GM19468 (cell line): ENCODE data around the gene SYNJ2.
A peak's percentile ranks its signal among the peaks of the same experiment; 100 is the strongest.
"Not testable (repeated sequence)": the region's sequence is repeated elsewhere in the genome, so short reads cannot be mapped to it uniquely, and the experiment has no call there.

Experiments
- ATAC-seq: cut with Tn5 transposase; IDR thresholded peaks from one replicate; pipeline ENCODE4 v1.9.1; 2021; ENCODE audit warnings: mild to moderate bottlenecking, moderate library complexity, moderate number of reproducible peaks; ENCODE audit not compliant: unreplicated experiment; ENCODE audit errors: extremely low read depth

The SYNJ2 gene, protein sequence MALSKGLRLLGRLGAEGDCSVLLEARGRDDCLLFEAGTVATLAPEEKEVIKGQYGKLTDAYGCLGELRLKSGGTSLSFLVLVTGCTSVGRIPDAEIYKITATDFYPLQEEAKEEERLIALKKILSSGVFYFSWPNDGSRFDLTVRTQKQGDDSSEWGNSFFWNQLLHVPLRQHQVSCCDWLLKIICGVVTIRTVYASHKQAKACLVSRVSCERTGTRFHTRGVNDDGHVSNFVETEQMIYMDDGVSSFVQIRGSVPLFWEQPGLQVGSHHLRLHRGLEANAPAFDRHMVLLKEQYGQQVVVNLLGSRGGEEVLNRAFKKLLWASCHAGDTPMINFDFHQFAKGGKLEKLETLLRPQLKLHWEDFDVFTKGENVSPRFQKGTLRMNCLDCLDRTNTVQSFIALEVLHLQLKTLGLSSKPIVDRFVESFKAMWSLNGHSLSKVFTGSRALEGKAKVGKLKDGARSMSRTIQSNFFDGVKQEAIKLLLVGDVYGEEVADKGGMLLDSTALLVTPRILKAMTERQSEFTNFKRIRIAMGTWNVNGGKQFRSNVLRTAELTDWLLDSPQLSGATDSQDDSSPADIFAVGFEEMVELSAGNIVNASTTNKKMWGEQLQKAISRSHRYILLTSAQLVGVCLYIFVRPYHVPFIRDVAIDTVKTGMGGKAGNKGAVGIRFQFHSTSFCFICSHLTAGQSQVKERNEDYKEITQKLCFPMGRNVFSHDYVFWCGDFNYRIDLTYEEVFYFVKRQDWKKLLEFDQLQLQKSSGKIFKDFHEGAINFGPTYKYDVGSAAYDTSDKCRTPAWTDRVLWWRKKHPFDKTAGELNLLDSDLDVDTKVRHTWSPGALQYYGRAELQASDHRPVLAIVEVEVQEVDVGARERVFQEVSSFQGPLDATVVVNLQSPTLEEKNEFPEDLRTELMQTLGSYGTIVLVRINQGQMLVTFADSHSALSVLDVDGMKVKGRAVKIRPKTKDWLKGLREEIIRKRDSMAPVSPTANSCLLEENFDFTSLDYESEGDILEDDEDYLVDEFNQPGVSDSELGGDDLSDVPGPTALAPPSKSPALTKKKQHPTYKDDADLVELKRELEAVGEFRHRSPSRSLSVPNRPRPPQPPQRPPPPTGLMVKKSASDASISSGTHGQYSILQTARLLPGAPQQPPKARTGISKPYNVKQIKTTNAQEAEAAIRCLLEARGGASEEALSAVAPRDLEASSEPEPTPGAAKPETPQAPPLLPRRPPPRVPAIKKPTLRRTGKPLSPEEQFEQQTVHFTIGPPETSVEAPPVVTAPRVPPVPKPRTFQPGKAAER (N-terminal part only)

DNA sequence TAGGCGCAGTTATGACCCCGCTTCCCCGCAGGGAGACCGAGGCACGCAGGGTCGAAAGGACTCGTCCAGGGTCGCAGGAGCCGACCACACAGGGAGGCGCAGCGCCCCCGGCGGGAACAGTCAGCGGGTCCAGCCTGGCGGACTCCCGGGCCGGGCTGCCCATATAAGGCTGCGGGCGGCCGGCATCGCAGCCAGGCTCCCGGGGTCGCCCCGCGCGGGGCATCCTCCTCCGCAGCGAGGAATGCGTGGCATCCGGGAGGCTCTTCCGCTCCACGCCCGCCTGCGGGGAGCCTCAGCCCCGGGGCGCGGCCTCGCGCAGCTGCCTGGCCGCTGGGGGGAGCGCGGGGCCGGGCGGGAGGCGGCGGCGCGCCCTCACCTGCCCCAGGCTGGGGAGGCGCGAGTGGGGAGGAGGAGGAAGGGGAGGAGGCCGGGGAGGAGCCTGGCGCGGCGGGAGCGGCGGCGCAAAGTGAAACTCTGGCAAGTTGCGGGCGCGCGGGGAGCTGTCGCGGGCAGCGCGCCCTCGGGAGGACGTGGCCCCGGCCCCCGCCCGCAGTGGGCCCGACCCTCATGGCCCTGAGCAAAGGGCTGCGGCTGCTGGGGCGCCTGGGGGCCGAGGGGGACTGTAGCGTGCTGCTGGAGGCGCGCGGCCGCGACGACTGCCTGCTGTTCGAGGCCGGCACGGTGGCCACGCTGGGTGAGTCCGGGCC is at the start of gene SYNJ2:
SYNJ2 (plus strand) TSS at position 469 of the 707 bp plus-strand sequence; CDS start at position 568, 99 bp downstream.
- ATAC-seq = peak; percentile 55

DNA sequence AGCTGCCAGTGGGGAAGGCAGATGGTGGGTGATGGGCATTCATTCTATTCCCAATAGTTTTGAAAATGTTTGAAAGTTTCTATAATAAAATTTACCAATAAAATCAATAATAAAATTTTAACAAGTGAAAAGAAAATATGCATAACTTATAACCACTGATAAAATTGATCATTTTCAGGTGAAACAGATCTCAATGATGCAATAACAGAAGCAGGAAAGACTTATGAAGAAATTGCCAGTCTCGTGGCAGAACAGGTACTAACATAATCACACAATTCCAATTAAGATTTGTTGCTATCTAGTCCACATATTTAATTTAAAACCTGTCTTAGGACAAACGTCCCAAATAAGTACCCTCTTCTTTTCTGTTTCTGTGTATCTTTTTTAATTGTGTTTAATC is 45.9 kb upstream of the SYNJ2 start:
- ATAC-seq = no peak

DNA sequence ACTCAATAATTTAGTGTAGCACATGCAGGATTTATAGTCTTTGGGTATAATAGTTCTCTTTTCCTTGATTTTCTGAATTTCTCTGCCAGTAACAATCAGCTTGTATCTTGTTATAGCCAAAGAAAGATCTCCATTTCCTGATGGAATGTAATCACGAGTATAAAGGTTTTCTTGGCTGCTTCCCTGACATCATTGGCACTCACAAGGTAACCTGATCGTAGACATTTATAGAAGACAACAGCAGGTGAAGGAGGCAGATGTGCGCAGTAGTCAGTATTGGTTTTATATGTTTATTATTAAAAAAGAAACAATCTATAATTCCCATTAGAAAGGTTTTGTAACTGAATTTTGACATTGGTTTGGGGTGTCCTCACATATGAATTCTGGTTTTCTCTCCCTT is 44.3 kb upstream of the SYNJ2 start:
- ATAC-seq = no peak

DNA sequence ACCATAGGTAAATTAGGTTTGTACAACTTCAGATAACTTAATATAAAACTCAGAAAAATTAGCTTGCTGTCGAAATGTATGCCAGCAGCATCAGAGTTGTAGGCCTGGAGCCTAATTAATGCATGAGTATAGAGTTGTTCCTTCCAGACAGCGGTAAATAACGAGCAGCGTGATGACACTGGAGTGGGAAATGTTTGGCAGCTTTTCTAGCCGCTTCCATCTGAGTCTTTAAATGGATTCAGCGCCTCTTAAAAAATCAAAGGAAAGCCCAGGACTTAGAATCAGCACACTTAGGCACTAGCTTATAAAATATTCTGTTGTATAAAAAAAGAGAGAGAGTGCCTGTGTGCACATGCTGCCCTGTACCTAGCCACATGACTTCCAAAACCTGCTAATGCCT is 43.7 kb upstream of the SYNJ2 start:
- no peak for ATAC-seq

DNA sequence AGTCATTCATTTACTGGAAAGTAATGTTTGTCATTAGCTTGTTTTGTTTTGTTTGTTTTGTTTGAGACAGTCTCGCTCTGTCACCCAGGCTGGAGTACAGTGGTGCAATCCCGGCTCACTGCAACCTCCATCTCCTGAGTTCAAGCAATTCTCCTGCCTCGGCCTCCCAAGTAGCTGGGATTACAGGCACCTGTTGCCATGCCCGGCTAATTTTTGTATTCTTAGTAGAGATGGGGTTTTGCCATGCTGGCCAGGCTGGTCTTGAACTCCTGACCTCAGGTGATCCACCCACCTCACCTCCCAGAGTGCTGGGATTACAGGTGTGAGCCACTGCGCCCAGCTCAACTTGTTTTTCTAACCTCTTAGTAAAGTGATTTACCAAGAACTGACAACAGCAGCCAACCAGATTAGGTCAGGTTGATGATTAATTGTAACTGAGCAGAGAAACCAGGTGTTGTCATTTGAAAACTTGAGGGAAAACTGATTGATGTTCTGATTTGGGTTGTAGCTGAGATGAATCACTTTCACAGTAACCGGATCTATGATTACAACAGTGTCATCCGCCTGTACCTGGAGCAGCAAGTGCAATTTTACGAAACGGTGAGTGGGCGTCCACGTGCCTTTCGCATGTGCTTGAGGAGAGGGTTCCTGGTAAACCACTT is 41.2 kb upstream of the SYNJ2 start:
- ATAC-seq = not testable (repeated sequence)

DNA sequence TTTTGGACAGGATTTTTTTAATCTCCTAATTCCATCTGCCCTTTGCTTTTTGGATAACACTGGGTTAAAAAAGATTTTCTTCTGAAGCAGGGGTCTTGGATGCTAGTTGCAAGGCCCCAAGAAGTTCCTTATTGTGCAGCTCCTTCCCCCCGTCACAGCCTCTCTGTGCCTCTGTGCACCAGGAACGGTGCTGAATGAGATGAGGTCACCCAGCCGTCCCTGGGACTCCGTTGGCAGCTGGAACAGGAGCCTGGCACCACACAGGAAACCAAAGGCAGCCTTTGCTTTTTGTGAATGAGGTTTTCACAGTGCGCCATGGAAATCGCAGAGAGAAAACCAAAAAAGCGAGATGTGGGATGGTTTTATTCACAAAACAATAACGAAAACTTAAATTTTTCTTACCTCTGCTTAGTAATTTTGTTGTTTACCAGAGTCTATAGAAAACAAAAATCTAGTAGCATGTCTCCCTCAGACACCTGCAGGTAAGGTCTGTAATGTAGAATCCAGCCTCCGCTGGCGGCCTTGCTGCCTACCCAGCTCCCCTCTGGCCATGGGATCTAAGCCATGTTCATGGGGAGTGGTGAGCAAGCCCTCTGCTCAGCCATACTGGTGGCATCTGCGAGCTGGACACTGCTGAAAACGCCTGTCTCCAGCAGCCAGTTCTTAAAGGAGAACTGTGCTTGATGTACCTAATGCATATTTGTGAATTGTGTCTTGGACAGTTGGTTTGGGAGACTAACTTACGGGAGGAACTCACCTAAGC is 40.4 kb upstream of the SYNJ2 start:
- ATAC-seq = no peak

DNA sequence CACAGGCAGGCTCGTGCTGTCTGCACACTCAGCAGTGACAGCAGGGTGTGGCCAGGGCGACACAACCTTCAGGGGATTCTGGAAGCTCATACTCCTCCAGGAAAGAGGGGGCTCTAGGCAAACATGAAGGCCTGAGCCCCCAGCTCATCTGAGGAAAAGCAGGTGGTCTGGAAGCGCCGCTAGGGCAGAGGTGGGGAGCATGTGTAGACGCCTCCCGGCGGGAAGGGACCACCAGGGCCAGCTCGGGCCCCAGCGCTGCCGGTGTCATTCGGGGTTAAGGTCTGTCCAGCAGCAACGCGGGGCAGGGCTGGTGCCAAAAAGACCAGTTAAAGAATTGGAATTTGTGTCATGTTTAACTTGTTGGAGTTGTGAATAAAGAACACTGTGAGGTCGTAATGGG is 39.3 kb upstream of the SYNJ2 start:
- ATAC-seq = no peak

DNA sequence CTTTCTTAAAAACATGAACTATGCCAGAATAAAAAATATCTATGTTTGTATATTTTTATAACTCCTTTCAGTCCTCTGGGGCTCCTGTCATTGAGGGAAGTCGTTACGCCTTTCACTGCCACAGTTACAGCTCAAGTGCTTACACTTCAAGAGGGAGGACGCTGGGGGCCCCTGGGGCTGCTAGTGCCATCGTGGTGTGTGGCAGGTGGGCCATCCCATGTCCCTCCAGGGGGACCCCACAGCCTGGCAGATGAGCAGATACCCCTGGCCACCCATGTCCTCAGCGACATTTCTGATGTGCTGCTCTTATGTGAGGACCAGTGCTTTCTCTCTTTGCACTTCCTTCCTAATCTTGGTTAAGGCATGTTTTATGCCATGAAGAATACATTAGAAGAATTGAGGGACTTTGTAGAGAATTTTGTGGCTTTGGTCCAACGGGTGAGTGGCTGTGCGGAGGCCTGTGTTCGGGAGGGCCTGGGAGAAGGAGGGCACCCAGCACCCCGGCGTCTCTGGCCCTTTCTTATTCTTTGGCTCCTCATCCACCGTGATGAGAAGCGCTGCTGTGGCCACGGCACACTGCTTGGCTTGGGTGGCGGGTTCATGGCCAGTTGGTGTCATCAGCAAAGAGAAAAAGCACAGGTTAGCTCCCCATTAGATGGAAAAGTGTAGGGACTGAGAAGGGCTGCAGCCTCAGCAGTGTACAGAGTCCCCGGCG is 38.3 kb upstream of the SYNJ2 start:
- ATAC-seq = no peak

DNA sequence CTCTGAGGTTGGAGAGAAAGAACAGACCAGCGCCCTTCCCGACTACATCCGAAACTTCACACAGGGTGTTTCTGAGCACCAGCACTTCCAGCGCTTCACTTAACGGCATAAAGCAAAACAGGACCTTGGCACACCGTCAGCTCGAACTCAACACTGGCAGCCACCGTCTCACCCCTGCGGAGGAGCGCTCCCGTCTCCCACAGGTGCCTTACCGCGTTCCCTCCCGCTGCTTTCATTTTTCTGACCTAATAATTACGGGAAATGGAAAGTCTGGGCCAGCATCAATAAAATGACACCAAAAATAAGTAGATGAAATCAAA is 37.7 kb upstream of the SYNJ2 start:
- ATAC-seq = no peak

DNA sequence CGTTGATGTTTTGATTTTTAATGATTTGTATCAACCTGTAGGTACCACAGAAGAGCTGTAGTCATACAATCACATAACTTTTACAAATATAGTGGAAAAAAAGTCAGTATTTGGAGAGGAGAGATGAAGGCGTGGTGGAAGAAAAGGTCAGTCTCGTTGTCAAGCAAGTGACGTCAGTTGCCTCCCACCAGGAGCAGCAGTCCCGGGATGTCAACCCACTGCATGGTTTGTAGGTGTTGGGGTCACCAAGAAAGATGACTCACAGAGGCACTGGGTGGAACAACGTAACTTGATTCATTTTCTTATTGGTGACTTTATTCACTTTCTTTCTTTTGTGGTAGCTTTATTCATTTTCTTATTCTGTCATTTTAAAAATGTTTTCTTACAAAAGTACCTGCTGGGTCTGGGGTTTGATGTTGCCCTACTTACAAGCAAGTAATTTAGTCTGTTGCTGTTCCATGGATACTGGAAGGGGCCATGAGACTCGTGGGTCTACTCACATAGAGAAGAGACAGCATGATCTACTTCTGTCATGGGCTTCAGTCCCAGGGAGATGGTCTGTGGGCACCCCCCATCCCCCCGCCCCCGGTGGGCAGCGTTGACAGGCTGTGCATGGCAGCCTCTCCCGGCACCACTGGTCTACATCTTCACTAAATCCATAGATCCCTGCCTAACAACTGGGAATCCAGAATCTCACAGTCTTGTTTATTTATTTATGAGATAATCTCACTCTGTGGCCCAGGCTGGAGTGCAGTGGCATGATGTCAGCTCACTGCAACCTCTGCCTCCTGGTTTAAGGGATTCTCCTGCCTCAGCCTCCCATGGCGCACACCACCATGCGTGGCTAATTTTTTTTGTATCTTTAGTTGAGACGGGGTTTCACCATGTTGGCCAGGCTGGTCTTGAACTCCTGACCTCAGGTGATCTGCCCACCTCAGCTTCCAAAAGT is 36.4 kb upstream of the SYNJ2 start:
- ATAC-seq = no peak

DNA sequence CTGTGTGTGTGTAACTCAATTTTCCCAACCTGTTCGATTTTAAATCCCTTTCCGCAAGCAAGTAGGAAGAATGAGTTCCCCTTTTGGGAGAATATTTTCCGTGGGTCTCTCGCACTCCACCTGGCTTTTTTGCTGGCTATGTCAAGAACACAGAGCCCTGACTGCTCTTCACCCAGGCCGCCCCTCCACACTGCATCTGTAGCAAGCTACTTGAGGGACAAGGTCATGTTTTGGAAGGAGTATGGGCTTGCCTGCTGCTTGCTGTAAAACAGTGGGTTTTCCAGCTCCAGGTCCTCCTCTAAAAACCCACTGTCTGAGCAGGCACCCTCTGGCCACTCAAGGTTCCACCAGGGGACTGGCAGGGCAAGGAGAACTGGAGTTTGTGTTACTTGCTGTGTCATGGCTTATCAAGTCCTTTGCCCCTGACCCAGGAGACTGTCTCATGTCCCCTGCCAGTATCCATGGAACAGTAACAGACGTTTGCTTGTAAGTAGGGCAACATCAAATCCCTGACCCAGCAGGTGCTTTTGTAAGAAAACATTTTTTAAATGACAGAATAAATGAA is 35.5 kb upstream of the SYNJ2 start:
- no peak for ATAC-seq

DNA sequence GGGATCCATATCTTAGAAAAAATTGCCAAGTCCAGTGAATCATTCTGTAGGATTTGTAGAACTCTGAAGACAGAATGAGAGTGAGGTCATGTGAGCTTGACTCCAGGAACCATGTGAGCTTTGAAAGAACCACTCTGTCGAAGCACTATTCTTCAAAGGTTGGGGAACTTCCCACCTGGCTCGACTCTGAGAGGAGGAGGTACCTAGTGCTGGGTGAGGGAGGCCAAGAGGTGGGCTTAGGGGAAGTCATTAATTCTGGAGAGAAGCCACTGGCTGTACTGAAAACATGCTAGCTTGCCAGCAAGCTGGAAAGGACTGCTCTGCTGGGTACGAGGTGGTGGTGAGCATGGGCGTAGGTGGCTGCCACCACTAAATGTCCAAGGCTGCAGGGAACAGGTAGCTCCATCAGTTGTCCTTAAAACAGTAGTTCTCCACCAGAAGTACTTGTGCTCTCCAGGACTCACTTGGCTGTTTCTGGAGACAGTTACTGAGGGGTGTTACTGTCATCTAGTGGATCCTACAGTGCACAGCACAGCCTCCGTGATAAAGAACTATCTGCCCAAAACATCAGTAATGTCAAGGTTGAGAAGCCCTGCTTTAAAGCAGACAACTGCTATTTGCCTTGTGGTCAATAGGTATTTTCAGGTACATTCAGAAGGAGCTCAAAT is 34.7 kb upstream of the SYNJ2 start:
- no peak for ATAC-seq

DNA sequence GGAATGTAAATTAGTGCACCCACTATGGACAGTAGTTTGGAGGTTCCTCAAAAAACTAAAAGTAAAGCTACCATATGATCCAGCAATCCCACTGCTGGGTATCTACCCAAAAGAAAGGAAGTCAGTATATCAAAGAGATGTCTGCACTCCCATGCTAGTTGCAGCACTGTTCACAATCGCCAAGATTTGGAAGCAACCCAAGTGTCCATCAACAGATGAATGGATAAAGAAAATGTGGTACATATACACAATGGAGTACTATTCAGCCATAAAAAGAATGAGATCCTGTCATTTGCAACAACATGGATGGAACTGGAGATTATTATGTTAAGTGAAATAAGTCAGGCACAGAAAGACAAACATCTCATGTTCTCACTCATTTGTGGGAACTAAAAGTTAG is 30.8 kb upstream of the SYNJ2 start:
- not testable (repeated sequence) for ATAC-seq

DNA sequence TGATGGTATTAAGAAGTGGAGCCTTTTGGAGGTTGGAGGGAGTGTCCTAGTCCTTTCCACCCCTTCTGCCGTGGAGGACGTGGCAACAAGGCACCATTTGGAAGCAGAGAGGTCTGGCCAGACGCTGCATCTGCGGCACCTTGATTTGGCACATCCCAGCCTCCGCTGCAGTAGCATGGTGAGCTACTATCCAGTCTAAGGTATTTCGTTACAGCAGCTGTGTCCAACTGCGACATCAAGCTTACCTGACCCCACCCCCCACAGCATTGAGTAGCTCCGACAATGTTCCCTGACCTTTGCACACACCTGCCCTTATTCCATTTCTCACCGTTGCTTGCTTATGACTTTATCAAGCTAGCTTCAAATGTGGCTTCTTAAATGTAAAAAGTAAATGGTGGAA is 29.8 kb upstream of the SYNJ2 start:
- ATAC-seq = no peak

DNA sequence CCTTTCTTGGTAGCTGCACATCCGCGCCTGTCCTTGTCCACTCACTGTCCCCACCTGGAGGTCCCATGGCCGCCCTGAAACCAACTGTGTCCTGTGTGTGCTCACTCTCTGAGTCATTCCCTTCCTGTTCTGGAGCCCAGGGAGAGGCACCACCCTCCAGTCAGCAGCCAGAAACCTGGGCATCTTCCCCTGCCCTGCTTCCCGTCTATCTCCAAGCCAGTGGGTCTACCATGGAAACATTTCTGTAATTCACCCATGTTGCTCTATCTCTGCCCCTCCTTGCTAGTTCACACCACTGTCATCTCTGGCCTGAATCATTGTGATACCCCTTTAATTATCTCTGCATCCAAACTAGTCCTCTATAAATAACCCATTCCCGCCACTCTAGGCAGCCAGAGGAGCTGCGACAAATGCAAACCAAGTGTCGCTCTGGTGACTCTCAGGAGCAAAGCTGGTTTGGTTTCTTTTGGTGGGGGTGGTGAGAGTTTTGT is 28.8 kb upstream of the SYNJ2 start:
- no peak for ATAC-seq

DNA sequence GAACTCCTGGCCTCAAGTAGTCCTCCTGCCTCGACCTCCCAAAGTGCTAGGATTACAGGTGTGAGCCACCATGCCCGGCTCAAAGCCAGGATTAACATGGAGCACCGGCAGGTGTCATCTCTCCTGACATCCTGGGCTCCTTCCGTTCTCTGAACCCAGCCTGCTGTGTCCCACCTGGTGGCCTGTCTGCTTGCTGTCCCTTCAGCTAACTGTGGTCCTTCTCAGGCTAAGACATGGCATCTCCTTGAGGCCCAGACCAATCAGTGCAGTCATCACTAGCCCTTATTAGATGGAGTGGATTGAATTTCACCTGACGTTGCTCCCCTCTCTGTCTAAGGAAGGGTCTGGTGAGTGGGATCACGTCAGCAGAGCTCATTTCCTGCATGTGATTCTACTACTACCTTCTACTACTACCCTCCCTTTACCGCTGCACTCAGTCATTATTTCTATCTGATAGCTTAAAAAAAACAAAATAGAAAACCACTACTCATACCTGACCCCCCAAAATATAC is 28.0 kb upstream of the SYNJ2 start:
- no peak for ATAC-seq
